Stimulated activated CD4-positive, alpha-beta T cell treated with anti-CD3 and anti-CD28 coated beads, Interleukin-1b, Interleukin-23, amount 100 ng/mL, for 24 hours (primary cell): ENCODE data around the gene SPIN2B.

Source experiments
- DNase-seq, 4 experiments: peaks; one replicate each; pipeline ENCODE4 v3.0.0-alpha.2; 2020; ENCODE audit warnings: low read depth in 4 of 4, low spot score in 1 of 4

SPIN2B gene

GRCh38 chrX:57070185-57070984 lies 51.0 kb downstream of the SPIN2B start:
- DNase-seq, result no peak
